ENCODE measurements around the gene DNAJC15.

- TF ChIP-seq CTCF (conservative IDR thresholded peaks at IDR 0.05; ENCODE audit: low read depth, low read length) (no peak), EZH2 (IDR thresholded peaks at IDR 0.05; ENCODE audit: borderline replicate concordance, low read depth, low read length, poor library complexity, severe bottlenecking) (no peak)
Measured at GRCh38 chr13:43058831-43059230, 35.4 kb downstream of the DNAJC15 start.

Data from A673 (cell line).